GM23338 (cell line): ENCODE data around the gene SETD1B. TPM values are rescaled to one million over a fixed set of nuclear protein-coding genes. Genes with fewer than 3 reads are reported as not detected.

Experiments
- ATAC-seq: fragments of 200-7000 bp; cut with Tn5 transposase; 3 replicates; pipeline ENCODE4 v1.9.1; 2020
- DNase-seq: peaks from one replicate; pipeline ENCODE4 v3.0.0-alpha.2; 2015; ENCODE audit warnings: low spot score
- H2AFZ ChIP-seq: fragments of 200-600 bp; sonication (generic); 2 replicates; pipeline ENCODE4 v1.8.0; 2016; ENCODE audit warnings: antibody characterized with exemption, mild to moderate bottlenecking, moderate library complexity
- H3F3A ChIP-seq: fragments of 200-600 bp; sonication (generic); replicated peaks from 2 replicates; pipeline ENCODE4 v1.8.0; 2017; ENCODE audit warnings: antibody characterized with exemption, mixed run types, low read depth
- H3K27ac ChIP-seq: fragments of 200-600 bp; sonication (generic); 2 replicates; pipeline ENCODE4 v1.6.1; 2016; ENCODE audit warnings: low read depth
- H3K27me3 ChIP-seq: fragments of 200-600 bp; sonication (generic); 2 replicates; pipeline ENCODE4 v1.8.0; 2016; ENCODE audit warnings: mild to moderate bottlenecking, mixed run types, moderate library complexity; ENCODE audit not compliant: insufficient read depth
- H3K36me3 ChIP-seq: fragments of 200-600 bp; sonication (generic); 2 replicates; pipeline ENCODE4 v1.8.0; 2016; ENCODE audit warnings: mild to moderate bottlenecking; ENCODE audit not compliant: insufficient read depth
- H3K4me1 ChIP-seq: fragments of 200-600 bp; sonication (generic); 2 replicates; pipeline ENCODE4 v1.8.0; 2016; ENCODE audit warnings: mild to moderate bottlenecking, moderate library complexity; ENCODE audit not compliant: insufficient read depth
- H3K4me2 ChIP-seq: fragments of 200-600 bp; sonication (generic); 2 replicates; pipeline ENCODE4 v1.7.1; 2017; ENCODE audit warnings: mixed run types
- H3K4me3 ChIP-seq: fragments of 200-600 bp; sonication (generic); 2 replicates; pipeline ENCODE4 v1.6.1; 2016; ENCODE audit warnings: mixed run types
- H3K79me2 ChIP-seq: fragments of 200-600 bp; sonication (generic); replicated peaks from 2 replicates; pipeline ENCODE4 v1.8.0; 2017; ENCODE audit warnings: mild to moderate bottlenecking; ENCODE audit not compliant: insufficient read depth
- H3K9me2 ChIP-seq: fragments of 200-600 bp; sonication (generic); 2 replicates; pipeline ENCODE4 v1.8.0; 2017; ENCODE audit not compliant: insufficient read depth
- H4K20me1 ChIP-seq: fragments of 200-600 bp; sonication (generic); replicated peaks from 2 replicates; pipeline ENCODE4 v1.8.0; 2017; ENCODE audit warnings: mild to moderate bottlenecking; ENCODE audit not compliant: insufficient read depth
- H3K27ac Mint-ChIP-seq: 2 replicates; pipeline ENCODE4 v1.8.0; 2020; ENCODE audit warnings: inconsistent platforms, mild to moderate bottlenecking, moderate library complexity, mixed read lengths
- H3K27me3 Mint-ChIP-seq: 3 replicates; pipeline ENCODE4 v1.8.0; 2022; ENCODE audit warnings: low read depth, mild to moderate bottlenecking, moderate library complexity, mixed read lengths, inconsistent platforms; ENCODE audit not compliant: insufficient read depth, poor library complexity
- H3K36me3 Mint-ChIP-seq: 3 replicates; pipeline ENCODE4 v1.8.0; 2021; ENCODE audit warnings: low read depth, mild to moderate bottlenecking, inconsistent platforms, moderate library complexity, mixed read lengths
- H3K4me1 Mint-ChIP-seq: 3 replicates; pipeline ENCODE4 v1.8.0; 2020; ENCODE audit warnings: mild to moderate bottlenecking, inconsistent platforms, mixed read lengths
- H3K4me3 Mint-ChIP-seq: 3 replicates; pipeline ENCODE4 v1.8.0; 2021; ENCODE audit warnings: moderate library complexity, mild to moderate bottlenecking, inconsistent platforms, mixed read lengths
- H3K9me3 Mint-ChIP-seq: 3 replicates; pipeline ENCODE4 v1.8.0; 2020; ENCODE audit warnings: moderate library complexity, mild to moderate bottlenecking, inconsistent platforms, mixed read lengths
- CREB1 ChIP-seq: fragments of 250-450 bp; sonication (Bioruptor Pico); IDR thresholded peaks from 2 replicates; pipeline ENCODE4 v1.5.0; 2020; ENCODE audit warnings: low read depth, mild to moderate bottlenecking, moderate library complexity
- EZH2 ChIP-seq: fragments of 200-600 bp; sonication (generic); IDR thresholded peaks from one replicate; pipeline ENCODE4 v1.8.0; 2017; ENCODE audit warnings: antibody characterized with exemption, mild to moderate bottlenecking, low read depth; ENCODE audit not compliant: unreplicated experiment
- EZH2phosphoT487 ChIP-seq: fragments of 200-600 bp; sonication (generic); IDR thresholded peaks from one replicate; pipeline ENCODE4 v1.8.1; 2018; ENCODE audit warnings: antibody characterized with exemption; ENCODE audit not compliant: unreplicated experiment
- JUNB ChIP-seq: IDR thresholded peaks from one replicate; pipeline ENCODE4 v1.6.1; 2016; ENCODE audit warnings: antibody characterized with exemption; ENCODE audit not compliant: unreplicated experiment
- NANOG ChIP-seq: IDR thresholded peaks from 2 replicates; pipeline ENCODE4 v1.6.1; 2016; ENCODE audit warnings: antibody characterized with exemption, borderline replicate concordance
- POLR2AphosphoS5 ChIP-seq: IDR thresholded peaks from 2 replicates; pipeline ENCODE4 v1.6.1; 2016; ENCODE audit warnings: antibody characterized with exemption, low read depth
- STAT1 ChIP-seq: IDR thresholded peaks from one replicate; pipeline ENCODE4 v1.6.1; 2016; ENCODE audit warnings: antibody characterized with exemption; ENCODE audit not compliant: unreplicated experiment
- ZNF114 ChIP-seq: fragments of 250-450 bp; sonication (Bioruptor Pico); IDR thresholded peaks from 2 replicates; pipeline ENCODE4 v1.5.0; 2020; ENCODE audit warnings: mild to moderate bottlenecking, moderate library complexity
- ZNF331 ChIP-seq: fragments of 250-450 bp; sonication (Bioruptor Pico); IDR thresholded peaks from 2 replicates; pipeline ENCODE4 v1.5.0; 2020; ENCODE audit warnings: low read depth, mild to moderate bottlenecking, moderate library complexity
- polyA plus RNA-seq: library from polyadenylated mRNA; unstranded; fragments of >200 nt; fragmentation: Nextera tagmentation; extraction: Ambion mirVana; gene quantifications from 2 replicates; pipeline ENCODE4 v1.2.1, GENCODE V29; 2016
- total RNA-seq: library from RNA; depleted of rRNA; stranded (reverse); fragments of >200 nt; shearing (Covaris generic); gene quantifications from 2 replicates; pipeline ENCODE4 v1.2.3, GENCODE V29; 2014
- TF ChIP-seq, protein P1 (sequence below), 2 experiments: fragments of 200-600 bp in 1 of 2; sonication (generic) in 1 of 2; conservative IDR thresholded peaks; 2 replicates each; pipeline versions ENCODE4 v1.5.1 to v1.6.1; 2016 to 2017; ENCODE audit warnings: antibody characterized with exemption in 2 of 2, low read depth in 2 of 2, mild to moderate bottlenecking in 2 of 2, moderate library complexity in 1 of 2
- TF ChIP-seq, protein P2 (sequence below): fragments of 250-450 bp; sonication (Bioruptor Pico); IDR thresholded peaks from 2 replicates; pipeline ENCODE4 v1.5.0; 2020; ENCODE audit warnings: mild to moderate bottlenecking, moderate library complexity
- TF ChIP-seq, protein P3 (sequence below): IDR thresholded peaks from one replicate; pipeline ENCODE4 v1.6.1; 2018; ENCODE audit warnings: antibody characterized with exemption; ENCODE audit not compliant: unreplicated experiment
- TF ChIP-seq, protein P4 (sequence below): IDR thresholded peaks from 2 replicates; pipeline ENCODE4 v1.6.1; 2016; ENCODE audit warnings: antibody characterized with exemption

Gene SETD1B
- total and polyA plus RNA-seq, 2 experiments from 2014 or later, result 3.1 to 8.7 TPM

DNA sequence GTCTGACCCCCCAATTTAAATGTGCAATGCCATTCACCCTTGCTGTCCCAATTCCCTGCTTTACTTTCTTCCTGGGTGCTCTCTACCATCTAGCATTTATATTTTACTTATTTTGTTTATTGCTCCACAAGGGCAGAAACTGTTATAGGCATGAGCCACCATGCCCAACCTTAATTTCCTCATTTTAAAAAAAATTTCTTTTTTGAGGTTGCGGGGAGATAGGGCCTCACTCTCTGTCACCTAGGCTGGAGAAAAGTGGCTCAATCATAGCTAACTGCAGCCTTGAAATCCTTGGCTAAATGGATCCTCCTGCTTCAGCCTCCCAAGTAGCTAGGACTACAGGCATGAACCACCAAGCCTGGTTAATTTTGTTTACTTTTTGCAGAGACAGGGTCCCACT is 41.9 kb downstream of the SETD1B start:
- TF ChIP-seq NANOG, result no peak
- TF ChIP-seq EZH2, result no peak
- no peak for TF ChIP-seq CREB1 (CRISPR knock-in tag)
- TF ChIP-seq EZH2phosphoT487, result no peak
- TF ChIP-seq, protein P1, sequence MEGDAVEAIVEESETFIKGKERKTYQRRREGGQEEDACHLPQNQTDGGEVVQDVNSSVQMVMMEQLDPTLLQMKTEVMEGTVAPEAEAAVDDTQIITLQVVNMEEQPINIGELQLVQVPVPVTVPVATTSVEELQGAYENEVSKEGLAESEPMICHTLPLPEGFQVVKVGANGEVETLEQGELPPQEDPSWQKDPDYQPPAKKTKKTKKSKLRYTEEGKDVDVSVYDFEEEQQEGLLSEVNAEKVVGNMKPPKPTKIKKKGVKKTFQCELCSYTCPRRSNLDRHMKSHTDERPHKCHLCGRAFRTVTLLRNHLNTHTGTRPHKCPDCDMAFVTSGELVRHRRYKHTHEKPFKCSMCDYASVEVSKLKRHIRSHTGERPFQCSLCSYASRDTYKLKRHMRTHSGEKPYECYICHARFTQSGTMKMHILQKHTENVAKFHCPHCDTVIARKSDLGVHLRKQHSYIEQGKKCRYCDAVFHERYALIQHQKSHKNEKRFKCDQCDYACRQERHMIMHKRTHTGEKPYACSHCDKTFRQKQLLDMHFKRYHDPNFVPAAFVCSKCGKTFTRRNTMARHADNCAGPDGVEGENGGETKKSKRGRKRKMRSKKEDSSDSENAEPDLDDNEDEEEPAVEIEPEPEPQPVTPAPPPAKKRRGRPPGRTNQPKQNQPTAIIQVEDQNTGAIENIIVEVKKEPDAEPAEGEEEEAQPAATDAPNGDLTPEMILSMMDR (conservative IDR thresholded peaks at IDR 0.05; ENCODE audit: low read depth in 2 of 2), result no peak
- TF ChIP-seq ZNF114, result no peak
- TF ChIP-seq STAT1, result no peak
- TF ChIP-seq JUNB, result no peak
- no peak for TF ChIP-seq ZNF331 (CRISPR knock-in tag)
- TF ChIP-seq, protein P2, sequence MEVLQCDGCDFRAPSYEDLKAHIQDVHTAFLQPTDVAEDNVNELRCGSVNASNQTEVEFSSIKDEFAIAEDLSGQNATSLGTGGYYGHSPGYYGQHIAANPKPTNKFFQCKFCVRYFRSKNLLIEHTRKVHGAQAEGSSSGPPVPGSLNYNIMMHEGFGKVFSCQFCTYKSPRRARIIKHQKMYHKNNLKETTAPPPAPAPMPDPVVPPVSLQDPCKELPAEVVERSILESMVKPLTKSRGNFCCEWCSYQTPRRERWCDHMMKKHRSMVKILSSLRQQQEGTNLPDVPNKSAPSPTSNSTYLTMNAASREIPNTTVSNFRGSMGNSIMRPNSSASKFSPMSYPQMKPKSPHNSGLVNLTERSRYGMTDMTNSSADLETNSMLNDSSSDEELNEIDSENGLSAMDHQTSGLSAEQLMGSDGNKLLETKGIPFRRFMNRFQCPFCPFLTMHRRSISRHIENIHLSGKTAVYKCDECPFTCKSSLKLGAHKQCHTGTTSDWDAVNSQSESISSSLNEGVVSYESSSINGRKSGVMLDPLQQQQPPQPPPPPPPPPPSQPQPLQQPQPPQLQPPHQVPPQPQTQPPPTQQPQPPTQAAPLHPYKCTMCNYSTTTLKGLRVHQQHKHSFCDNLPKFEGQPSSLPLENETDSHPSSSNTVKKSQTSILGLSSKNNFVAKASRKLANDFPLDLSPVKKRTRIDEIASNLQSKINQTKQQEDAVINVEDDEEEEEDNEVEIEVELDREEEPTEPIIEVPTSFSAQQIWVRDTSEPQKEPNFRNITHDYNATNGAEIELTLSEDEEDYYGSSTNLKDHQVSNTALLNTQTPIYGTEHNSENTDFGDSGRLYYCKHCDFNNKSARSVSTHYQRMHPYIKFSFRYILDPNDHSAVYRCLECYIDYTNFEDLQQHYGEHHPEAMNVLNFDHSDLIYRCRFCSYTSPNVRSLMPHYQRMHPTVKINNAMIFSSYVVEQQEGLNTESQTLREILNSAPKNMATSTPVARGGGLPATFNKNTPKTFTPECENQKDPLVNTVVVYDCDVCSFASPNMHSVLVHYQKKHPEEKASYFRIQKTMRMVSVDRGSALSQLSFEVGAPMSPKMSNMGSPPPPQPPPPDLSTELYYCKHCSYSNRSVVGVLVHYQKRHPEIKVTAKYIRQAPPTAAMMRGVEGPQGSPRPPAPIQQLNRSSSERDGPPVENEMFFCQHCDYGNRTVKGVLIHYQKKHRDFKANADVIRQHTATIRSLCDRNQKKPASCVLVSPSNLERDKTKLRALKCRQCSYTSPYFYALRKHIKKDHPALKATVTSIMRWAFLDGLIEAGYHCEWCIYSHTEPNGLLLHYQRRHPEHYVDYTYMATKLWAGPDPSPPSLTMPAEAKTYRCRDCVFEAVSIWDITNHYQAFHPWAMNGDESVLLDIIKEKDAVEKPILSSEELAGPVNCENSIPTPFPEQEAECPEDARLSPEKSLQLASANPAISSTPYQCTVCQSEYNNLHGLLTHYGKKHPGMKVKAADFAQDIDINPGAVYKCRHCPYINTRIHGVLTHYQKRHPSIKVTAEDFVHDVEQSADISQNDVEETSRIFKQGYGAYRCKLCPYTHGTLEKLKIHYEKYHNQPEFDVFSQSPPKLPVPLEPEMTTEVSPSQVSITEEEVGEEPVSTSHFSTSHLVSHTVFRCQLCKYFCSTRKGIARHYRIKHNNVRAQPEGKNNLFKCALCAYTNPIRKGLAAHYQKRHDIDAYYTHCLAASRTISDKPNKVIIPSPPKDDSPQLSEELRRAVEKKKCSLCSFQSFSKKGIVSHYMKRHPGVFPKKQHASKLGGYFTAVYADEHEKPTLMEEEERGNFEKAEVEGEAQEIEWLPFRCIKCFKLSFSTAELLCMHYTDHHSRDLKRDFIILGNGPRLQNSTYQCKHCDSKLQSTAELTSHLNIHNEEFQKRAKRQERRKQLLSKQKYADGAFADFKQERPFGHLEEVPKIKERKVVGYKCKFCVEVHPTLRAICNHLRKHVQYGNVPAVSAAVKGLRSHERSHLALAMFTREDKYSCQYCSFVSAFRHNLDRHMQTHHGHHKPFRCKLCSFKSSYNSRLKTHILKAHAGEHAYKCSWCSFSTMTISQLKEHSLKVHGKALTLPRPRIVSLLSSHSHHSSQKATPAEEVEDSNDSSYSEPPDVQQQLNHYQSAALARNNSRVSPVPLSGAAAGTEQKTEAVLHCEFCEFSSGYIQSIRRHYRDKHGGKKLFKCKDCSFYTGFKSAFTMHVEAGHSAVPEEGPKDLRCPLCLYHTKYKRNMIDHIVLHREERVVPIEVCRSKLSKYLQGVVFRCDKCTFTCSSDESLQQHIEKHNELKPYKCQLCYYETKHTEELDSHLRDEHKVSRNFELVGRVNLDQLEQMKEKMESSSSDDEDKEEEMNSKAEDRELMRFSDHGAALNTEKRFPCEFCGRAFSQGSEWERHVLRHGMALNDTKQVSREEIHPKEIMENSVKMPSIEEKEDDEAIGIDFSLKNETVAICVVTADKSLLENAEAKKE (CRISPR knock-in tag), result no peak
- TF ChIP-seq, protein P3, sequence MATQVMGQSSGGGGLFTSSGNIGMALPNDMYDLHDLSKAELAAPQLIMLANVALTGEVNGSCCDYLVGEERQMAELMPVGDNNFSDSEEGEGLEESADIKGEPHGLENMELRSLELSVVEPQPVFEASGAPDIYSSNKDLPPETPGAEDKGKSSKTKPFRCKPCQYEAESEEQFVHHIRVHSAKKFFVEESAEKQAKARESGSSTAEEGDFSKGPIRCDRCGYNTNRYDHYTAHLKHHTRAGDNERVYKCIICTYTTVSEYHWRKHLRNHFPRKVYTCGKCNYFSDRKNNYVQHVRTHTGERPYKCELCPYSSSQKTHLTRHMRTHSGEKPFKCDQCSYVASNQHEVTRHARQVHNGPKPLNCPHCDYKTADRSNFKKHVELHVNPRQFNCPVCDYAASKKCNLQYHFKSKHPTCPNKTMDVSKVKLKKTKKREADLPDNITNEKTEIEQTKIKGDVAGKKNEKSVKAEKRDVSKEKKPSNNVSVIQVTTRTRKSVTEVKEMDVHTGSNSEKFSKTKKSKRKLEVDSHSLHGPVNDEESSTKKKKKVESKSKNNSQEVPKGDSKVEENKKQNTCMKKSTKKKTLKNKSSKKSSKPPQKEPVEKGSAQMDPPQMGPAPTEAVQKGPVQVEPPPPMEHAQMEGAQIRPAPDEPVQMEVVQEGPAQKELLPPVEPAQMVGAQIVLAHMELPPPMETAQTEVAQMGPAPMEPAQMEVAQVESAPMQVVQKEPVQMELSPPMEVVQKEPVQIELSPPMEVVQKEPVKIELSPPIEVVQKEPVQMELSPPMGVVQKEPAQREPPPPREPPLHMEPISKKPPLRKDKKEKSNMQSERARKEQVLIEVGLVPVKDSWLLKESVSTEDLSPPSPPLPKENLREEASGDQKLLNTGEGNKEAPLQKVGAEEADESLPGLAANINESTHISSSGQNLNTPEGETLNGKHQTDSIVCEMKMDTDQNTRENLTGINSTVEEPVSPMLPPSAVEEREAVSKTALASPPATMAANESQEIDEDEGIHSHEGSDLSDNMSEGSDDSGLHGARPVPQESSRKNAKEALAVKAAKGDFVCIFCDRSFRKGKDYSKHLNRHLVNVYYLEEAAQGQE, result no peak
- TF ChIP-seq, protein P4, sequence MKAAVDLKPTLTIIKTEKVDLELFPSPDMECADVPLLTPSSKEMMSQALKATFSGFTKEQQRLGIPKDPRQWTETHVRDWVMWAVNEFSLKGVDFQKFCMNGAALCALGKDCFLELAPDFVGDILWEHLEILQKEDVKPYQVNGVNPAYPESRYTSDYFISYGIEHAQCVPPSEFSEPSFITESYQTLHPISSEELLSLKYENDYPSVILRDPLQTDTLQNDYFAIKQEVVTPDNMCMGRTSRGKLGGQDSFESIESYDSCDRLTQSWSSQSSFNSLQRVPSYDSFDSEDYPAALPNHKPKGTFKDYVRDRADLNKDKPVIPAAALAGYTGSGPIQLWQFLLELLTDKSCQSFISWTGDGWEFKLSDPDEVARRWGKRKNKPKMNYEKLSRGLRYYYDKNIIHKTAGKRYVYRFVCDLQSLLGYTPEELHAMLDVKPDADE, result no peak
- no peak for TF ChIP-seq POLR2AphosphoS5
- H3K4me3 Mint-ChIP-seq, result no peak overlapping the region
- Histone ChIP-seq H3K36me3 (no peaks in the 10 kb centered on the region), H3F3A (no peaks in the 10 kb centered on the region), H3K4me3 (no peak overlapping the region), H3K27me3 (no peaks in the 10 kb centered on the region), H3K27ac (no peak overlapping the region), H3K4me1 (no peaks in the 10 kb centered on the region), H2AFZ (no peak overlapping the region), H3K9me2 (no peaks in the 10 kb centered on the region), H3K79me2 (no peaks in the 10 kb centered on the region), H4K20me1 (no peaks in the 10 kb centered on the region), H3K4me2 (no peak overlapping the region)
- H3K36me3 Mint-ChIP-seq, result no peaks in the 10 kb centered on the region
- no peak for ATAC-seq
- H3K4me1 Mint-ChIP-seq, result 0 out of 3 replicates have a peak, but pooled peaks cover 5% of the 10 kb centered on the region
- peaks cover 3% of the 10 kb centered on the region for H3K27me3 Mint-ChIP-seq
- DNase-seq, result no peak
- H3K27ac Mint-ChIP-seq, result no peak overlapping the region
- no peaks in the 10 kb centered on the region for H3K9me3 Mint-ChIP-seq
